PC-3 (cell line): ENCODE results near the gene CORO1C. TPM values are rescaled to one million over a fixed set of nuclear protein-coding genes. Genes with fewer than 3 reads are reported as not detected.

Experiments used
- ATAC-seq: fragments of 200-7000 bp; cut with Tn5 transposase; 2 replicates; pipeline ENCODE4 v1.9.1; 2020; ENCODE audit warnings: mild to moderate bottlenecking, moderate library complexity
- BruUV-seq: library from RNA; stranded (reverse); fragments of 400-500 nt; replicated peaks from 2 replicates; lab custom pipeline; 2021; lab: Mats Ljungman, UMichigan
- CTCF ChIA-PET: fragments of 300-600 bp; sonication (Branson Sonifier 250); formaldehyde crosslinking; loops from one replicate; lab custom pipeline; 2022; ENCODE audit warnings: antibody characterized with exemption; lab: Charles Lee
- POLR2A ChIA-PET: fragments of 300-600 bp; sonication (Branson Sonifier 250); formaldehyde crosslinking; loops from one replicate; lab custom pipeline; 2022; ENCODE audit warnings: antibody characterized with exemption; ENCODE audit not compliant: unreplicated experiment; lab: Charles Lee
- DNase-seq: peaks from one replicate; pipeline ENCODE4 v3.0.0-alpha.2; 2015
- H2AFZ ChIP-seq: fragments of 300-600 bp; sonication (generic); 2 replicates; pipeline ENCODE4 v1.6.0; 2016; ENCODE audit warnings: antibody characterized with exemption, low read length
- H3F3A ChIP-seq: fragments of 300-600 bp; sonication (generic); one replicate; pipeline ENCODE4 v1.6.0; 2017; ENCODE audit warnings: antibody characterized with exemption, low read length, control low read depth, mild to moderate bottlenecking; ENCODE audit not compliant: unreplicated experiment
- H3K27ac ChIP-seq: fragments of 300-600 bp; sonication (generic); 2 replicates; pipeline ENCODE4 v1.5.1; 2016; ENCODE audit warnings: mild to moderate bottlenecking, low read length
- H3K27me3 ChIP-seq: fragments of 300-600 bp; sonication (generic); 2 replicates; pipeline ENCODE4 v1.6.1; 2016; ENCODE audit warnings: low read length, mixed read lengths
- H3K36me3 ChIP-seq: fragments of 300-600 bp; sonication (generic); 2 replicates; pipeline ENCODE4 v1.6.1; 2016; ENCODE audit warnings: low read depth, mixed run types, low read length, mixed read lengths
- H3K4me1 ChIP-seq: fragments of 300-600 bp; sonication (generic); 2 replicates; pipeline ENCODE4 v1.5.1; 2016; ENCODE audit warnings: low read length; ENCODE audit not compliant: insufficient read depth
- H3K4me2 ChIP-seq: fragments of 300-600 bp; sonication (generic); 2 replicates; pipeline ENCODE4 v1.6.0; 2016; ENCODE audit warnings: low read length
- H3K4me3 ChIP-seq: fragments of 300-600 bp; sonication (generic); 2 replicates; pipeline ENCODE4 v1.5.1; 2016; ENCODE audit warnings: mild to moderate bottlenecking, low read length, mixed read lengths
- H3K79me2 ChIP-seq: fragments of 300-600 bp; sonication (generic); 2 replicates; pipeline ENCODE4 v1.6.1; 2017; ENCODE audit warnings: low read length, mixed read lengths
- H3K9ac ChIP-seq: fragments of 300-600 bp; sonication (generic); 2 replicates; pipeline ENCODE4 v1.6.0; 2016; ENCODE audit warnings: mild to moderate bottlenecking, low read length
- H3K9me2 ChIP-seq: fragments of 300-600 bp; sonication (generic); replicated peaks from 2 replicates; pipeline ENCODE4 v1.6.1; 2016; ENCODE audit warnings: mixed run types, low read length, mixed read lengths
- H3K9me3 ChIP-seq: fragments of 300-600 bp; sonication (generic); 2 replicates; pipeline ENCODE4 v1.6.1; 2016; ENCODE audit warnings: low read length, mixed read lengths
- H4K20me1 ChIP-seq: fragments of 300-600 bp; sonication (generic); 2 replicates; pipeline ENCODE4 v1.6.1; 2016; ENCODE audit warnings: low read length, mixed read lengths
- CTCF ChIP-seq: fragments of 300-600 bp; sonication (generic); conservative IDR thresholded peaks from 2 replicates; pipeline ENCODE4 v1.5.1; 2017; ENCODE audit warnings: antibody characterized with exemption, low read depth, mild to moderate bottlenecking, low read length
- EZH2 ChIP-seq: fragments of 300-600 bp; sonication (generic); IDR thresholded peaks from one replicate; pipeline ENCODE4 v1.6.1; 2017; ENCODE audit warnings: antibody characterized with exemption, mild to moderate bottlenecking, low read length; ENCODE audit not compliant: unreplicated experiment
- EZH2phosphoT487 ChIP-seq: fragments of 300-600 bp; sonication (generic); IDR thresholded peaks from 2 replicates; pipeline ENCODE4 v1.6.1; 2018; ENCODE audit warnings: mild to moderate bottlenecking, antibody characterized with exemption, low read length, borderline replicate concordance
- intact Hi-C: fragments of 100-400 bp; cut with micrococcal nuclease; formaldehyde crosslinking; loops from 2 replicates; pipeline ENCODE4 v1.9.0; 2023
- total RNA-seq: library from RNA; depleted of rRNA; stranded (reverse); fragments of >200 nt; gene quantifications from 2 replicates; pipeline ENCODE4 v1.2.3, GENCODE V29; 2014

CORO1C gene
- total RNA-seq, 1 experiment from 2014 or later = 179 TPM

- no peaks in the 10 kb centered on the region for H3K27me3 ChIP-seq
- H3K4me3 ChIP-seq = no peak overlapping the region
- ATAC-seq (no peak), DNase-seq (no peak)
- CTCF ChIA-PET = interaction anchor here (0.5 to 0.6 kb wide), 3 partner anchors 15 to 1003 kb away, joined by 5 to 6 read pairs (median 6); no protein-coding TSS in a partner anchor
- peaks cover 81% of the 10 kb centered on the region for H3K79me2 ChIP-seq
- no peak overlapping the region for H3K9ac ChIP-seq
- no TSS peak for BruUV-seq
- no peak for TF ChIP-seq EZH2
- no peak for TF ChIP-seq CTCF
- no peak for TF ChIP-seq EZH2phosphoT487
- H2AFZ ChIP-seq = no peak overlapping the region
- peaks cover 18% of the 10 kb centered on the region for H4K20me1 ChIP-seq
- H3F3A ChIP-seq = no peaks in the 10 kb centered on the region
- POLR2A ChIA-PET = interaction anchor here (0.5 to 0.7 kb wide), 2 partner anchors 83 to 159 kb away, joined by 3 to 6 read pairs; no protein-coding TSS in a partner anchor
- H3K27ac ChIP-seq = no peak overlapping the region
- no peaks in the 10 kb centered on the region for H3K9me2 ChIP-seq
- no peaks in the 10 kb centered on the region for H3K9me3 ChIP-seq
- intact Hi-C loops = no loop called here
- H3K36me3 ChIP-seq = peaks cover 28% of the 10 kb centered on the region
- no peaks in the 10 kb centered on the region for H3K4me1 ChIP-seq
- H3K4me2 ChIP-seq = no peak overlapping the region
Measured at GRCh38 chr12:108679106-108679681, 52.1 kb downstream of the CORO1C start.

GRCh38 chr12:108678104-108678730 lies 53.1 kb downstream of the CORO1C start:
- Histone ChIP-seq H4K20me1 (peaks cover 11% of the 10 kb centered on the region), H3K36me3 (peaks cover 31% of the 10 kb centered on the region), H3K27me3 (no peaks in the 10 kb centered on the region), H3K4me1 (no peaks in the 10 kb centered on the region), H3K79me2 (peaks cover 76% of the 10 kb centered on the region), H3K27ac (no peak overlapping the region), H3F3A (no peaks in the 10 kb centered on the region), H3K4me2 (no peak overlapping the region), H3K9me2 (no peaks in the 10 kb centered on the region), H3K9me3 (no peaks in the 10 kb centered on the region), H3K9ac (no peak overlapping the region), H3K4me3 (no peak overlapping the region), H2AFZ (no peak overlapping the region)
- DNase-seq (no peak), ATAC-seq (no peak)
- ChIA-PET CTCF (no interaction called here), POLR2A (no interaction called here)
- TF ChIP-seq EZH2 (no peak), CTCF (no peak), EZH2phosphoT487 (no peak)
- intact Hi-C loops = no loop called here
- no TSS peak for BruUV-seq

GRCh38 chr12:108677381-108677780 lies 53.9 kb downstream of the CORO1C start:
- intact Hi-C loops = no loop called here
- CTCF ChIA-PET = no interaction called here
- Histone ChIP-seq H2AFZ (no peak overlapping the region), H3K36me3 (peaks cover 38% of the 10 kb centered on the region), H3K4me3 (no peak overlapping the region), H3K4me2 (no peak overlapping the region), H3K4me1 (no peaks in the 10 kb centered on the region), H3K27ac (no peak overlapping the region), H3K9me3 (no peaks in the 10 kb centered on the region), H3F3A (no peaks in the 10 kb centered on the region), H4K20me1 (peaks cover 11% of the 10 kb centered on the region), H3K9ac (no peak overlapping the region), H3K79me2 (peaks cover 76% of the 10 kb centered on the region), H3K27me3 (no peaks in the 10 kb centered on the region), H3K9me2 (no peaks in the 10 kb centered on the region)
- TF ChIP-seq EZH2 = no peak
- no peak for TF ChIP-seq EZH2phosphoT487
- no peak for TF ChIP-seq CTCF
- no peak for DNase-seq
- no TSS peak for BruUV-seq
- POLR2A ChIA-PET = no interaction called here
- ATAC-seq = no peak
